HG03066 (cell line): Measurements from ENCODE around the gene PPP1R7.

Source experiments
- ATAC-seq: cut with Tn5 transposase; IDR thresholded peaks from one replicate; pipeline ENCODE4 v1.9.1; 2021; ENCODE audit warnings: low read depth; ENCODE audit not compliant: unreplicated experiment

Gene PPP1R7

DNA sequence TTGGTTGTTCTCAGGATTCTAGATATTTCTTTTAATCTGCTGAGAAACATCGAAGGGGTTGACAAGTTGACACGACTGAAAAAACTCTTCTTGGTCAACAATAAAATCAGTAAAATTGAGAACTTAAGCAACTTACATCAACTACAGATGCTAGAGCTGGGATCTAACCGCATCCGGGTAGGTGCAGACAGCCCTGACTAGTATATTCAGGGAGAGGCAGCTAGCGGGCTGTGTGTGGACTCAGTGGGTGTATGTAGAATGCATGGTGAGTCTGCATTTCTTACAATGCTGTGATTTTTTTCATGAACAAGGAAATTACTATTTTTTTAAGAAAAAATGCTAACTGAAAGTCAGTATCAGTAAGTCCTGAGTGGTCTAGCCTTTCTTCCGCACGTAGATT, 10.1 kb downstream of the PPP1R7 start:
- ATAC-seq: no peak

GRCh38 chr2:241161646-241162281, 11.5 kb downstream of the PPP1R7 start:
- ATAC-seq: no peak

DNA sequence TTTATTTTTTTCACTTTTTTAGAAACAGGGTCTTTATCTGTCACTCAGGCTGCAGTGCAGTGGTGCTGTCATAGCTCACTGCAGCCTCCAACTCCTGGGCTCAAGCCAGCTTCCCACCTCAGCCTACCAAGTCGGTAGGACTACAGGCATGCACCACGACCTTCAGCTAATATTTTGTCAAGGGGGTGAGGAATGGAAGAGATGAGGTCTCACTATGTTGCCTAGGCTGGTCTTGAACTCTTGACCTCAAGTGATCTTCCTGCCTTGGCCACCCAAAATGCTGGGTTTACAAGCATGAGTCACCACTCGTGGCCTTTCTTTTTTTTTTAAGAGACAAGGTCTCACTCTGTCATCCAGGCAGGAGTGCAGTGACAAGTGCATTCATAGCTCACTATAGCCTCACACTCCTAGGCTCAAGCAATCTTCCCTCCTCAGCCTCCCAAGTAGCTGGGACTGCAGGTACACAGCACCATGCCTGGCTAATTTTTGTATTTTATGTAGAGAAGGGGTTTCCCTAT, 13.4 kb downstream of the PPP1R7 start:
- ATAC-seq: no peak

- no peak for ATAC-seq
These were observed 18.1 kb downstream of the PPP1R7 start for GRCh38 chr2:241168366-241168765.

GRCh38 chr2:241173557-241173956, 23.3 kb downstream of the PPP1R7 start:
- no peak for ATAC-seq

- ATAC-seq: no peak
These were observed 27.5 kb downstream of the PPP1R7 start for GRCh38 chr2:241177526-241178334.

DNA sequence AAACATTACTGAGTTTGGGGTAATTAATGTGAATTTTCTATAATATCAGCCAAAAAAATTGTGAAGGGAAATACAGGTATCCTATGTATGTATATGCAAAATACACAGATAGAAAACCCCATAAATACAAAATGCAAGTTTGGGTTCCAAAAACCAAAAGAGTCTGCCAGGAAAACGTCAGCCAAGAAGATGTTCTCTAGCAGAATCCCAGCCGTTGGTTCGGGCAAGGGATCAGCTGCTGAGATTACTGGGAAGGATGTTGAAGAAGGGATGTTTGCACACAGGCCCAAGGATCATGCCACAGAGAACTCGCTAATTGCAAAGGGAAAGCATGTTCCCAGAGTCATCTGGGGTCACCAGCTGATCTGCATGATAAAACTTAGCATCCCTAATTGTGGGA, 28.7 kb downstream of the PPP1R7 start:
- no peak for ATAC-seq

DNA sequence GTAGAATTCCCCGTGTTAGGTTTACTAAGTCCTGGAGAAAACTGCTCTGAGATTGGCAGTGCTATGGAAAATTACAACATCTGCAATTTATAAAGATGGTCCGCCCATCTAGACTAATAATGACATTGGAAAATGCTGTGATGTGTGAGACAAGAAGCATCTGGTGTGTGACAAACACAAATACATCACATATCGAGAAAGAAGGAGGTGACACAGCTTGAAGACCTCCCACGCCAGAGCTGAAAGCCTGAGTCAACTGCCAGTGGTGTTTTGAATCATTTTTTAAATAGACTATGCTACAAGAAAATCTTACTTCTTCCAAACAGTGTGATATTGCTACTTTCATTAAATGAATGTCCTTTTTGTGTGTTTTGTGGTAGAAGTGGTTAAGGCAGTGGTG, 29.6 kb downstream of the PPP1R7 start:
- ATAC-seq: no peak

- no peak for ATAC-seq
These were observed 30.2 kb downstream of the PPP1R7 start for GRCh38 chr2:241180495-241180894.

GRCh38 chr2:241182126-241182525, 31.9 kb downstream of the PPP1R7 start:
- no peak for ATAC-seq

GRCh38 chr2:241182531-241183133, 32.4 kb downstream of the PPP1R7 start:
- ATAC-seq: no peak

GRCh38 chr2:241183221-241183620, 33.0 kb downstream of the PPP1R7 start:
- ATAC-seq: no peak

DNA sequence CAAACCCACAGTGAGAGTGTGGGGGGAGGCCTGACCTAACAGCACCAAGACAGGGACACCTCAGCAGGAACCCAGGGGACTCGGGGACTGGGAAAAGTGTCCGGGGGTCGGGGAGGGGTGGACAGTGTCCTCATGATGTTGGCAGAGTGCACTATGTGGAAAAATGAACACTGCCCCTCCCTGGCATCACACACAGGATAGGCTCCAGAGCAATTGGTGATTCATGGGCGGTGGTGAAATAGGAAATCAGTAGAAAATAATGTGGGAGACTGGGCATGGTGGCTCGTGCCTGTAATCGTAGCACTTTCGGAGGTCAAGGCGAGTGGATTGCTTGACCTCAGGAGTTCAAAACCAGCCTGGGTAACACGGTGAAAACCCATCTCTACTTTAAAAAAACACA, 34.6 kb downstream of the PPP1R7 start:
- ATAC-seq: no peak

GRCh38 chr2:241185961-241186360, 35.7 kb downstream of the PPP1R7 start:
- no peak for ATAC-seq

- no peak for ATAC-seq
These were observed 37.0 kb downstream of the PPP1R7 start for GRCh38 chr2:241187101-241187917.

DNA sequence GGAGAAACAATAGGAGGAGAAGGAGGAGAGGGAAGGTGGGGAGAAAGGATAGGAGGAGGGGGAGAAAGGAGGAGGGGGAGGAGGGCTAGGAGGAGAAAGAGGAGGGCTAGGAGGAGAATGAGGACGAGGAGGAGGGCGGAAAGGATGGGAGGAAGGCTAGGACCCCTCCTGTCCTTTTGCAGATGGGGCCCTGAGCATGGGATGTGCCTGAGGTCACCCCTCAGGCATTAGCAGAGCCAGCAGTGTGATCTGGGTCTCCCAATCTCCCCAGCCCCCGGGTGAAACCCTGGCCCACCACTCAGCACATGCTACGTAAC, 37.6 kb downstream of the PPP1R7 start:
- ATAC-seq: no peak

- ATAC-seq: no peak
These were observed 38.3 kb downstream of the PPP1R7 start, which contains the start of gene ANO7 for GRCh38 chr2:241188361-241189092. Gene ANO7 (plus strand): TSS chr2:241188677. CDS start chr2:241190064, 1,387 bp downstream.

DNA sequence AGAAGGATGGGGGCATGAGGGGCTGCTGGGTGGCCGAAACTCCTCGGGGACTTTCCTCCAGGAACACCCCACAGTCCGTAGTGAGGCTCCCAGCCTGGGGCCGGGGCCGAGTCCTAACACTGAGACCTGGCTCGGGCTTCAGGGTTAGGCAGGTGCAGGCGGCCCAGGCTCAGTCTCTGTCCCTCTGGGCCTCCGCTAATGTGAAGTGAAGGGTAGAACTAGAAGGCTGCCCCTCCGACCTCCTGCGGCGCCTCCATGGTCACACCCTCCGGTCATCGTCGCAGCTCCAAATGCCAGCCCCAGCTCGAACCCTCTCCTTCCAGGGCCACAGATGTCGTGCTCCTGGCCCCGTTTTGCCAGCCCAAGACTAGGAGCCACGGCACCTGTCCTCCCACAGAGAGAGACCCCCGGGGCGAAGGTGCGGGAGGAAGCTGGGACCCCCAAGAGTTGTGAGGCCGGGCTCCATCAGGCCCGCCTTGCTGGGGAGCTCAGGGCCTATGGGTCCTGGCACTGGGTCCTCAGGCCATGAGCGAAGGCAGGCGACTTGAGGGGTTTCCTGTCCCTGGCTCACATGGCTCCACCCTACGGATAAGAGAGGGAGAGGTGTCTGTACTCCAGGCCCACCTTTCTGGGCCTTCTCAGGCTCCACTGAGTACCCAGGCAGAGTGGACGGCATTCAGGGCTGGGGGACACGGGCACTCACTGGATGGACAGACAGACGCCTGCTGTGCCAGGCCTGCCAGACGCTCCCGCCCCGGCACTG, 39.0 kb downstream of the PPP1R7 start:
- no peak for ATAC-seq

DNA sequence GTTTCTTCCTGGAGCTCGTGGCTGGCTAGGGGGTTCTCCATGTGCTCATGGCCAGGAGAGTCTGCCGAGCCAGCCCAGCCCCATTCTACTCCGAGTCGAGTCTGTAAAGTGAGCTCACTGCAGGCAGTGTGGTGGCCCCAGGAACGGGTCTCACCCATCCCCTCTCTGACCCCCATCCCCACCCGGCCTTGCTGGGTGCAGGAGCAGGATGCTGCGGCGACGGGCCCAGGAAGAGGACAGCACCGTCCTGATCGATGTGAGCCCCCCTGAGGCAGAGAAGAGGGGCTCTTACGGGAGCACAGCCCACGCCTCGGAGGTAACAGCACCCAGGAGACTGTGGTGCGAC, 39.6 kb downstream of the PPP1R7 start:
- ATAC-seq: no peak
